ENCODE measurements around the gene PRR35. TPM values are rescaled to one million over a fixed set of nuclear protein-coding genes. Genes with fewer than 3 reads are reported as not detected.

PRR35 gene
- total RNA-seq, 1 donor = under 0.01 TPM

- H2AFZ ChIP-seq (ENCODE audit: low read length) = no peak overlapping the region
Measured at GRCh38 chr16:583815-584591, 23.8 kb downstream of the PRR35 start.

GRCh38 chr16:585351-585750 is 25.2 kb downstream of the PRR35 start:
- TF ChIP-seq CTCF (IDR thresholded peaks at IDR 0.05; ENCODE audit: extremely low read depth, low read depth, low read length) = no peak

More at GRCh38 chr16:583815-584591, 23.8 kb downstream of the PRR35 start:
- H3K36me3 ChIP-seq (ENCODE audit: insufficient read depth, low read length) = no peaks in the 10 kb centered on the region
- H3K27ac ChIP-seq (ENCODE audit: low read depth, low read length) = no peak overlapping the region
- H3K4me1 ChIP-seq (ENCODE audit: insufficient read depth, low read length) = peaks cover 28% of the 10 kb centered on the region
- H4K20me1 ChIP-seq (ENCODE audit: insufficient read depth, low read length) = peaks cover 11% of the 10 kb centered on the region
- no peak overlapping the region for H3K4me3 ChIP-seq (ENCODE audit: insufficient read depth, low read length)
- no peak overlapping the region for H3K4me2 ChIP-seq (ENCODE audit: insufficient read depth, low read length)
- DNase-seq (ENCODE audit: insufficient read length, low spot score, missing footprints) = peak; percentile 91
- TF ChIP-seq CTCF (IDR thresholded peaks at IDR 0.05; ENCODE audit: extremely low read depth, low read depth, low read length) = no peak
- peaks cover 15% of the 10 kb centered on the region for H3K79me2 ChIP-seq (ENCODE audit: insufficient read depth, low read length)
- H3K27me3 ChIP-seq (ENCODE audit: insufficient read depth, low read length) = no peaks in the 10 kb centered on the region
- no peaks in the 10 kb centered on the region for H3K9me3 ChIP-seq (ENCODE audit: low read depth, low read length)

GRCh38 chr16:586047-586644 is 26.0 kb downstream of the PRR35 start:
- Histone ChIP-seq H3K79me2 (ENCODE audit: insufficient read depth, low read length) (peaks cover 26% of the 10 kb centered on the region), H2AFZ (ENCODE audit: low read length) (no peak overlapping the region), H3K4me2 (ENCODE audit: insufficient read depth, low read length) (peak overlapping the region; percentile 28), H3K4me3 (ENCODE audit: insufficient read depth, low read length) (no peak overlapping the region), H3K4me1 (ENCODE audit: insufficient read depth, low read length) (peaks cover 35% of the 10 kb centered on the region), H4K20me1 (ENCODE audit: insufficient read depth, low read length) (peaks cover 18% of the 10 kb centered on the region), H3K9me3 (ENCODE audit: low read depth, low read length) (no peaks in the 10 kb centered on the region), H3K27me3 (ENCODE audit: insufficient read depth, low read length) (no peaks in the 10 kb centered on the region), H3K27ac (ENCODE audit: low read depth, low read length) (no peak overlapping the region), H3K36me3 (ENCODE audit: insufficient read depth, low read length) (no peaks in the 10 kb centered on the region)
- peak; percentile 79 for DNase-seq (ENCODE audit: insufficient read length, low spot score, missing footprints)
- no peak for TF ChIP-seq CTCF (IDR thresholded peaks at IDR 0.05; ENCODE audit: extremely low read depth, low read depth, low read length)

More at GRCh38 chr16:585351-585750, 25.2 kb downstream of the PRR35 start:
- Histone ChIP-seq H3K27me3 (ENCODE audit: insufficient read depth, low read length) (no peaks in the 10 kb centered on the region), H3K4me3 (ENCODE audit: insufficient read depth, low read length) (no peak overlapping the region), H3K79me2 (ENCODE audit: insufficient read depth, low read length) (peaks cover 18% of the 10 kb centered on the region), H3K4me2 (ENCODE audit: insufficient read depth, low read length) (no peak overlapping the region), H3K36me3 (ENCODE audit: insufficient read depth, low read length) (no peaks in the 10 kb centered on the region), H3K4me1 (ENCODE audit: insufficient read depth, low read length) (peaks cover 28% of the 10 kb centered on the region), H3K27ac (ENCODE audit: low read depth, low read length) (no peak overlapping the region), H4K20me1 (ENCODE audit: insufficient read depth, low read length) (peaks cover 11% of the 10 kb centered on the region), H2AFZ (ENCODE audit: low read length) (no peak overlapping the region), H3K9me3 (ENCODE audit: low read depth, low read length) (no peaks in the 10 kb centered on the region)
- DNase-seq (ENCODE audit: insufficient read length, low spot score, missing footprints) = peak; percentile 88

Measured in osteoblast (primary cell).